H9 (cell line): Measurements from ENCODE around the gene OR8G5. TPM values are rescaled to one million over a fixed set of nuclear protein-coding genes. Genes with fewer than 3 reads are reported as not detected.
A peak's percentile ranks its signal among the peaks of the same experiment; 100 is the strongest.

ENCODE experiments used
- DNase-seq: peaks from one replicate; pipeline ENCODE4 v3.0.0-alpha.2; 2017
- H2AFZ ChIP-seq: one replicate; pipeline ENCODE4 v1.6.1; 2013; ENCODE audit warnings: mild to moderate bottlenecking, low read length, control low read depth, moderate library complexity
- H2AK5ac ChIP-seq: 2 replicates; pipeline ENCODE4 v1.6.1; 2013; ENCODE audit warnings: low read length, control low read depth, mixed read lengths; ENCODE audit not compliant: insufficient read length
- H2BK120ac ChIP-seq: one replicate; pipeline ENCODE4 v1.6.1; 2013; ENCODE audit warnings: low read depth, mild to moderate bottlenecking, low read length, control low read depth, inconsistent platforms; ENCODE audit not compliant: poor library complexity, severe bottlenecking
- H2BK12ac ChIP-seq: 2 replicates; pipeline ENCODE4 v1.6.1; 2013; ENCODE audit warnings: low read length, control low read depth, mixed read lengths, low read depth; ENCODE audit not compliant: insufficient read length
- H2BK15ac ChIP-seq: 2 replicates; pipeline ENCODE4 v1.6.1; 2013; ENCODE audit warnings: low read depth, low read length, control low read depth
- H2BK20ac ChIP-seq: one replicate; pipeline ENCODE4 v1.6.1; 2013; ENCODE audit warnings: low read depth, mild to moderate bottlenecking, low read length, control low read depth, inconsistent platforms; ENCODE audit not compliant: poor library complexity, severe bottlenecking
- H2BK5ac ChIP-seq: 2 replicates; pipeline ENCODE4 v1.6.1; 2013; ENCODE audit warnings: low read length, control low read depth, mixed read lengths; ENCODE audit not compliant: insufficient read length
- H3K14ac ChIP-seq: 2 replicates; pipeline ENCODE4 v1.6.1; 2013; ENCODE audit warnings: low read length, control low read depth; ENCODE audit not compliant: insufficient read depth
- H3K18ac ChIP-seq: 2 replicates; pipeline ENCODE4 v1.6.1; 2013; ENCODE audit warnings: low read depth, mild to moderate bottlenecking, mixed read lengths, low read length, control low read depth; ENCODE audit not compliant: insufficient read length
- H3K23ac ChIP-seq: 2 replicates; pipeline ENCODE4 v1.6.1; 2013; ENCODE audit warnings: low read length, control low read depth, mixed read lengths, low read depth; ENCODE audit not compliant: insufficient read length
- H3K23me2 ChIP-seq: 2 replicates; pipeline ENCODE4 v1.6.1; 2013; ENCODE audit warnings: low read depth, mild to moderate bottlenecking, mixed read lengths, low read length, control low read depth; ENCODE audit not compliant: insufficient read length, poor library complexity, severe bottlenecking
- H3K27ac ChIP-seq: 2 replicates; pipeline ENCODE4 v1.5.1; 2013; ENCODE audit warnings: low read length, control low read depth, mixed read lengths, low read depth; ENCODE audit not compliant: insufficient read length
- H3K27me3 ChIP-seq: 2 replicates; pipeline ENCODE4 v1.6.1; 2013; ENCODE audit warnings: low read length, control low read depth, inconsistent platforms; ENCODE audit not compliant: insufficient read depth
- H3K4ac ChIP-seq: 2 replicates; pipeline ENCODE4 v1.6.1; 2013; ENCODE audit warnings: low read depth, mild to moderate bottlenecking, control low read depth, inconsistent platforms, low read length, moderate library complexity
- H3K4me1 ChIP-seq: 2 replicates; pipeline ENCODE4 v1.6.1; 2013; ENCODE audit warnings: low read length, control low read depth, inconsistent platforms; ENCODE audit not compliant: insufficient read depth
- H3K4me2 ChIP-seq: 2 replicates; pipeline ENCODE4 v1.6.1; 2013; ENCODE audit warnings: low read length, control low read depth, mixed read lengths; ENCODE audit not compliant: insufficient read length, insufficient read depth
- H3K56ac ChIP-seq: 2 replicates; pipeline ENCODE4 v1.6.1; 2013; ENCODE audit warnings: low read depth, mild to moderate bottlenecking, mixed read lengths, low read length, control low read depth; ENCODE audit not compliant: insufficient read length
- H3K79me1 ChIP-seq: 2 replicates; pipeline ENCODE4 v1.6.1; 2013; ENCODE audit warnings: low read depth, mild to moderate bottlenecking, moderate library complexity, low read length, control low read depth, inconsistent platforms; ENCODE audit not compliant: insufficient read depth, poor library complexity, severe bottlenecking
- H3K79me2 ChIP-seq: 2 replicates; pipeline ENCODE4 v1.6.1; 2013; ENCODE audit warnings: low read length, control low read depth, inconsistent platforms; ENCODE audit not compliant: insufficient read depth
- H3K9ac ChIP-seq: 2 replicates; pipeline ENCODE4 v1.6.1; 2013; ENCODE audit warnings: low read length, control low read depth, mixed read lengths; ENCODE audit not compliant: insufficient read length; ENCODE audit errors: extremely low read depth
- H3K9me3 ChIP-seq: one replicate; pipeline ENCODE4 v1.6.1; 2013; ENCODE audit warnings: low read depth, low read length, inconsistent platforms; ENCODE audit not compliant: control insufficient read depth
- H3T11ph ChIP-seq: one replicate; pipeline ENCODE4 v1.6.1; 2013; ENCODE audit warnings: mild to moderate bottlenecking, low read length, control low read depth, inconsistent platforms
- H4K20me1 ChIP-seq: one replicate; pipeline ENCODE4 v1.6.1; 2013; ENCODE audit not compliant: control insufficient read depth, insufficient read length, insufficient read depth
- H4K5ac ChIP-seq: 2 replicates; pipeline ENCODE4 v1.6.1; 2013; ENCODE audit warnings: low read depth, mild to moderate bottlenecking, mixed read lengths, low read length, control low read depth; ENCODE audit not compliant: insufficient read length
- H4K8ac ChIP-seq: replicated peaks from 2 replicates; pipeline ENCODE4 v1.6.1; 2013; ENCODE audit warnings: low read length, control low read depth, mixed read lengths, low read depth; ENCODE audit not compliant: insufficient read length
- H4K91ac ChIP-seq: 2 replicates; pipeline ENCODE4 v1.6.1; 2013; ENCODE audit warnings: low read depth, mild to moderate bottlenecking, moderate library complexity, mixed read lengths, low read length, control low read depth; ENCODE audit not compliant: insufficient read length
- H3K27ac Mint-ChIP-seq, 3 experiments: 2 replicates in 2 of 3; 3 replicates in 1 of 3; pipeline ENCODE4 v1.8.0; 2020 to 2021; ENCODE audit warnings: mixed read lengths in 3 of 3, mild to moderate bottlenecking in 1 of 3, moderate library complexity in 1 of 3
- H3K27me3 Mint-ChIP-seq: 2 replicates; pipeline ENCODE4 v1.8.0; 2021; ENCODE audit warnings: low read depth, mild to moderate bottlenecking, moderate library complexity, mixed read lengths
- H3K36me3 Mint-ChIP-seq, 3 experiments: 2 replicates in 2 of 3; 3 replicates in 1 of 3; pipeline ENCODE4 v1.8.0; 2020 to 2021; ENCODE audit warnings: low read depth in 3 of 3, mixed read lengths in 3 of 3; ENCODE audit not compliant: insufficient read depth in 1 of 3
- H3K4me1 Mint-ChIP-seq, 2 experiments: 2 replicates each; pipeline ENCODE4 v1.8.0; 2020; ENCODE audit warnings: mixed read lengths in 2 of 2
- H3K4me3 Mint-ChIP-seq, 2 experiments: 2 replicates in 1 of 2; 3 replicates in 1 of 2; pipeline ENCODE4 v1.8.0; 2020 to 2021; ENCODE audit warnings: mild to moderate bottlenecking in 2 of 2, mixed read lengths in 2 of 2, moderate library complexity in 1 of 2
- H3K9me3 Mint-ChIP-seq, 2 experiments: 2 replicates in 1 of 2; 3 replicates in 1 of 2; pipeline ENCODE4 v1.8.0; 2020; ENCODE audit warnings: mild to moderate bottlenecking in 2 of 2, mixed read lengths in 2 of 2, moderate library complexity in 1 of 2
- WGBS: extraction: QIAGEN DNeasy Blood & Tissue Kit; methylation state at CpG from one replicate; pipeline ENCODE4 v1.1.7; 2013; ENCODE audit warnings: missing lambda C conversion rate, low lambda C conversion rate, mixed read lengths; ENCODE audit not compliant: insufficient read length; ENCODE audit errors: extremely low coverage; 5-methylcytosine and 5-hydroxymethylcytosine counted together
- total RNA-seq: library from RNA; stranded (reverse); gene quantifications from 2 replicates; pipeline ENCODE4 v1.2.1, GENCODE V29; 2021
- TF ChIP-seq, protein P1 (sequence below): fragments of 200-600 bp; sonication (generic); conservative IDR thresholded peaks from 3 replicates; pipeline ENCODE4 v1.8.0; 2021; ENCODE audit warnings: antibody characterized with exemption, mild to moderate bottlenecking

Gene OR8G5
- total RNA-seq, 1 experiment from 2014 or later: not detected

DNA sequence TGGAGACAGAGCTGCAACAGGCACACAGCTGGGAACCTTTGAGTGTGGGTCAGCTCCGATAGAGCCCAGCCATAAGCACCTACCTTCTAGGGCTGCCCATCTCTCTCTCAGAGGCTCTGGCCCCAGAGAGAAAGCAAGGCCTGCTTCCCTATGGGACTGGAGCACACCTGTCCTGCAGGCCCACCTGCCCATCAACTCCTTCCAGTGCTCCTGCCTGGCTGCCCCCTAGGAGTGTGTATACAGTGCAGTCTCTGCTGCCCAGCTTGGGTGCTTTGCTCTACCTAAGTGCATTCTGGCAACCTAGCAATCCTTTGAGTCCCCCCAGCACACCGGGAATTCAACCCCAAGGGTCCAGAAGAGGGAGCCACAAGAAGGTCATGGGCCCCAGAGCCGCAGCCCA is 21.0 kb downstream of the OR8G5 start:
- Mint-ChIP-seq H3K9me3 (peaks cover 11 to 12% of the 10 kb centered on the region in 2 experiments; a peak in 3 of 5 replicates), H3K4me3 (no peak overlapping the region), H3K36me3 (peaks cover 0 to 9% (median 0%) of the 10 kb centered on the region in 3 experiments; a peak in 5 of 7 replicates), H3K27me3 (no peaks in the 10 kb centered on the region; the same call in 1 of the 2 replicates), H3K4me1 (peaks cover 17 to 19% of the 10 kb centered on the region in 2 experiments), H3K27ac (no peak overlapping the region)
- no peaks in the 10 kb centered on the region for H4K20me1 ChIP-seq
- no peak overlapping the region for H3K4me2 ChIP-seq
- H4K91ac ChIP-seq: no peak overlapping the region
- H3K27ac ChIP-seq: no peak overlapping the region
- no peak overlapping the region for H4K5ac ChIP-seq
- H2BK5ac ChIP-seq: no peak overlapping the region
- no peak overlapping the region for H4K8ac ChIP-seq
- H3K79me1 ChIP-seq: no peaks in the 10 kb centered on the region
- no peak overlapping the region for H2BK12ac ChIP-seq
- H3K23me2 ChIP-seq: no peaks in the 10 kb centered on the region
- no peaks in the 10 kb centered on the region for H3K27me3 ChIP-seq
- H3K9ac ChIP-seq: no peak overlapping the region
- H3K4me1 ChIP-seq: peaks cover 3% of the 10 kb centered on the region; the same call in 1 of the 2 replicates
- no peak overlapping the region for H3K4ac ChIP-seq
- H3K18ac ChIP-seq: no peak overlapping the region
- no peak overlapping the region for H2BK20ac ChIP-seq
- H3T11ph ChIP-seq: no peak overlapping the region
- no CpG with 5 or more reads among the region's 3 CpGs for WGBS
- peak; percentile 32 for DNase-seq
- H2BK15ac ChIP-seq: no peak overlapping the region
- no peaks in the 10 kb centered on the region for H3K79me2 ChIP-seq
- no peak overlapping the region for H2AK5ac ChIP-seq
- TF ChIP-seq, protein P1, sequence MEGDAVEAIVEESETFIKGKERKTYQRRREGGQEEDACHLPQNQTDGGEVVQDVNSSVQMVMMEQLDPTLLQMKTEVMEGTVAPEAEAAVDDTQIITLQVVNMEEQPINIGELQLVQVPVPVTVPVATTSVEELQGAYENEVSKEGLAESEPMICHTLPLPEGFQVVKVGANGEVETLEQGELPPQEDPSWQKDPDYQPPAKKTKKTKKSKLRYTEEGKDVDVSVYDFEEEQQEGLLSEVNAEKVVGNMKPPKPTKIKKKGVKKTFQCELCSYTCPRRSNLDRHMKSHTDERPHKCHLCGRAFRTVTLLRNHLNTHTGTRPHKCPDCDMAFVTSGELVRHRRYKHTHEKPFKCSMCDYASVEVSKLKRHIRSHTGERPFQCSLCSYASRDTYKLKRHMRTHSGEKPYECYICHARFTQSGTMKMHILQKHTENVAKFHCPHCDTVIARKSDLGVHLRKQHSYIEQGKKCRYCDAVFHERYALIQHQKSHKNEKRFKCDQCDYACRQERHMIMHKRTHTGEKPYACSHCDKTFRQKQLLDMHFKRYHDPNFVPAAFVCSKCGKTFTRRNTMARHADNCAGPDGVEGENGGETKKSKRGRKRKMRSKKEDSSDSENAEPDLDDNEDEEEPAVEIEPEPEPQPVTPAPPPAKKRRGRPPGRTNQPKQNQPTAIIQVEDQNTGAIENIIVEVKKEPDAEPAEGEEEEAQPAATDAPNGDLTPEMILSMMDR: no peak
- H3K9me3 ChIP-seq: no peaks in the 10 kb centered on the region
- no peak overlapping the region for H3K56ac ChIP-seq
- no peak overlapping the region for H2BK120ac ChIP-seq
- H2AFZ ChIP-seq: no peak overlapping the region
- no peak overlapping the region for H3K14ac ChIP-seq
- H3K23ac ChIP-seq: no peak overlapping the region
